Measurements from ENCODE around the gene HS1BP3. TPM values are rescaled to one million over a fixed set of nuclear protein-coding genes. Genes with fewer than 3 reads are reported as not detected.

The HS1BP3 gene
- total RNA-seq, 1 experiment from 2014 or later: 17.1 TPM

DNA sequence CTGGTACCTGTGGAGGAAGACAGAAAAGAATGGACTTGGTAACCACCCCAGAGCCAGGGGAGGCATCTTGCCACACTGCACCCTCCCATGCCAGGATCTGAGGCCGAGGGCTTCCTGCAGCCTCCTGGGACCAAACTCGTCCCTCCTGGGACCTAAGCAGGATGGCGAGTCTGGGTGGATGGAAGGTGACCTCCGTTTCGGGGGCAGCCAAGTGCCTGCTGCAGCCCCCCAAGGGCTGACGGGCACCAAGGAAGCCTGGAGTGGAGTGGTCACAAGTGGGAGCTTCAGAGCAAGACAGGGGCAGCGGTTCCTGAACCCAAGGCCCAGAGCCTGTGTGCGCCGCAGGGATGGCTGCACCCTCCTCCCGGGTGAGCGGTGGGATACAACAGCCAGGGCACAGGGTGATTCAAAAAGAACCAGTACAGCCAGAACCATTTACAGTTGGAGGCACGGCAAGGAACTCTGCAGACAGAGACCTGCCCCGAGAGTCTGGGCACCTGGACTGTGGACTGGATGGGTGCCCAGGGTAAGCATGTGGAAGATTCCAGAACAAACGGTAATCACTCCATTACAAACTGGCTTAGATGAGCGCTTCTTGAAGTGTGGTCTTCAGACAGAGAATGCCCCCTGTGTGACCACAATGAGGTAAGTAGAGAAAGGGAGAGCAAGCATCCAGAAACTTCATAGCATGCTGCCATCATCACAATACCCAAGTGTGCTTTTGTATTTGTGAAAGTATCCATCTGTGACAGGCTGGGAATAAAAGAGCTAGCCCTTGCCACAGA lies 12.1 kb downstream of the HS1BP3 start:
- RAD21 ChIA-PET (ENCODE audit: low non-redundant PET in 1 of 2, low total read pairs in 2 of 2, uncharacterized antibody in 2 of 2, unreplicated experiment in 2 of 2): no interaction called here
- BruUV-seq (replicated peaks): no TSS peak
- Histone ChIP-seq H3K79me2 (ENCODE audit: insufficient read depth, low read length) (no peaks in the 10 kb centered on the region), H3K27me3 (ENCODE audit: insufficient read depth, low read length) (no peaks in the 10 kb centered on the region), H3K9me2 (ENCODE audit: insufficient read depth) (no peaks in the 10 kb centered on the region), H3K4me2 (ENCODE audit: low read length) (no peak overlapping the region), H3K4me3 (replicated peaks in 1 of 2; ENCODE audit: low read depth in 1 of 2, low read length in 2 of 2) (no peak overlapping the region), H3K36me3 (ENCODE audit: control insufficient read depth in 1 of 2, insufficient read depth in 2 of 2, low read length in 2 of 2) (peaks cover 0 to 2% of the 10 kb centered on the region in 2 experiments; a peak in 1 of 4 replicates), H4K20me1 (ENCODE audit: insufficient read depth) (no peaks in the 10 kb centered on the region), H2AFZ (ENCODE audit: low read depth, low read length, poor library complexity, severe bottlenecking) (no peak overlapping the region), H3K4me1 (ENCODE audit: control insufficient read depth in 1 of 2, insufficient read depth in 2 of 2, low read length in 2 of 2) (peaks cover 8 to 17% of the 10 kb centered on the region in 2 experiments; a peak in 3 of 4 replicates), H3K9ac (ENCODE audit: low read length) (no peak overlapping the region), H3K27ac (ENCODE audit: low read depth, low read length) (no peak overlapping the region), H3K9me3 (ENCODE audit: control insufficient read depth in 1 of 2, insufficient read depth in 1 of 2, low read depth in 1 of 2, low read length in 2 of 2) (no peaks in the 10 kb centered on the region)
- CTCF ChIA-PET: interaction anchor here (1.3 to 1.6 kb wide), 2 partner anchors 194 to 202 kb away, joined by 3 read pairs; no protein-coding TSS in a partner anchor
- ATAC-seq (no peak), DNase-seq (ENCODE audit: low read depth, low spot score) (no peak)
- POLR2A ChIA-PET: no interaction called here
- intact Hi-C loops (cut with micrococcal nuclease): no loop called here
- TF ChIP-seq TCF7L2 (IDR thresholded peaks at IDR 0.05; ENCODE audit: borderline replicate concordance, extremely low read depth, insufficient read depth, insufficient read length): no peak
- no peak for TF ChIP-seq ZFX (IDR thresholded peaks at IDR 0.05)
- TF ChIP-seq YY1 (IDR thresholded peaks at IDR 0.05; ENCODE audit: extremely low read depth, insufficient replicate concordance, low read depth, low read length): no peak
- TF ChIP-seq EZH2phosphoT487 (IDR thresholded peaks at IDR 0.05; ENCODE audit: borderline replicate concordance): no peak
- TF ChIP-seq, protein P1, sequence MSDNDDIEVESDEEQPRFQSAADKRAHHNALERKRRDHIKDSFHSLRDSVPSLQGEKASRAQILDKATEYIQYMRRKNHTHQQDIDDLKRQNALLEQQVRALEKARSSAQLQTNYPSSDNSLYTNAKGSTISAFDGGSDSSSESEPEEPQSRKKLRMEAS (IDR thresholded peaks at IDR 0.05): no peak
- no peak for TF ChIP-seq RAD21 (IDR thresholded peaks at IDR 0.05; ENCODE audit: low read depth)

DNA sequence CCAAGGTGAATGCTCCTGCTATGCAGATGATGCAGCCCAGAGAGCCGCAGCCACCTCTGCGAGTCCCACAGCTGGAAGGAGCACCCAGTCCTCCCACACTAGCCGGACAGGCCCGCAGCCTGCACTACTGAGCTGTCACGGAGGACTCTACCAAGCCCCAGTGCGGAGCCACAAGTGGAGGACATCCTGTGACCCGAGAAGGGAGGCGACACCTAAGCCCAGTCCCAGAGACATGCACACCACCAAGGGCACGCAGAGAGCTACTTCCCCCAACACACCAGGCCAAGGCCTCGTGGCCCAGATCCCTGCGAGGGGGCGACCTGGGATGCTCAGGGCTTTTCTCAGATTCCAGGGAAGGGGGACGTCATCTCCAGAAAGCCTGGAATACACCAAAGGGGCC lies 12.9 kb downstream of the HS1BP3 start:
- Histone ChIP-seq H3K36me3 (ENCODE audit: control insufficient read depth in 1 of 2, insufficient read depth in 2 of 2, low read length in 2 of 2) (no peaks in the 10 kb centered on the region), H4K20me1 (ENCODE audit: insufficient read depth) (no peaks in the 10 kb centered on the region), H3K4me2 (ENCODE audit: low read length) (no peak overlapping the region), H2AFZ (ENCODE audit: low read depth, low read length, poor library complexity, severe bottlenecking) (no peak overlapping the region), H3K79me2 (ENCODE audit: insufficient read depth, low read length) (no peaks in the 10 kb centered on the region), H3K27ac (ENCODE audit: low read depth, low read length) (no peak overlapping the region), H3K9ac (ENCODE audit: low read length) (no peak overlapping the region), H3K9me3 (ENCODE audit: control insufficient read depth in 1 of 2, insufficient read depth in 1 of 2, low read depth in 1 of 2, low read length in 2 of 2) (no peaks in the 10 kb centered on the region), H3K27me3 (ENCODE audit: insufficient read depth, low read length) (no peaks in the 10 kb centered on the region), H3K9me2 (ENCODE audit: insufficient read depth) (no peaks in the 10 kb centered on the region), H3K4me3 (replicated peaks in 1 of 2; ENCODE audit: low read depth in 1 of 2, low read length in 2 of 2) (no peak overlapping the region), H3K4me1 (ENCODE audit: control insufficient read depth in 1 of 2, insufficient read depth in 2 of 2, low read length in 2 of 2) (peaks cover 9 to 18% of the 10 kb centered on the region in 2 experiments; a peak in 3 of 4 replicates)
- ATAC-seq (no peak), DNase-seq (ENCODE audit: low read depth, low spot score) (no peak)
- ChIA-PET CTCF (no interaction called here), POLR2A (no interaction called here), RAD21 (ENCODE audit: low non-redundant PET in 1 of 2, low total read pairs in 2 of 2, uncharacterized antibody in 2 of 2, unreplicated experiment in 2 of 2) (no interaction called here)
- no TSS peak for BruUV-seq (replicated peaks)
- TF ChIP-seq, protein P1 (IDR thresholded peaks at IDR 0.05): no peak
- no peak for TF ChIP-seq JUND (IDR thresholded peaks at IDR 0.05)
- TF ChIP-seq, protein P2, sequence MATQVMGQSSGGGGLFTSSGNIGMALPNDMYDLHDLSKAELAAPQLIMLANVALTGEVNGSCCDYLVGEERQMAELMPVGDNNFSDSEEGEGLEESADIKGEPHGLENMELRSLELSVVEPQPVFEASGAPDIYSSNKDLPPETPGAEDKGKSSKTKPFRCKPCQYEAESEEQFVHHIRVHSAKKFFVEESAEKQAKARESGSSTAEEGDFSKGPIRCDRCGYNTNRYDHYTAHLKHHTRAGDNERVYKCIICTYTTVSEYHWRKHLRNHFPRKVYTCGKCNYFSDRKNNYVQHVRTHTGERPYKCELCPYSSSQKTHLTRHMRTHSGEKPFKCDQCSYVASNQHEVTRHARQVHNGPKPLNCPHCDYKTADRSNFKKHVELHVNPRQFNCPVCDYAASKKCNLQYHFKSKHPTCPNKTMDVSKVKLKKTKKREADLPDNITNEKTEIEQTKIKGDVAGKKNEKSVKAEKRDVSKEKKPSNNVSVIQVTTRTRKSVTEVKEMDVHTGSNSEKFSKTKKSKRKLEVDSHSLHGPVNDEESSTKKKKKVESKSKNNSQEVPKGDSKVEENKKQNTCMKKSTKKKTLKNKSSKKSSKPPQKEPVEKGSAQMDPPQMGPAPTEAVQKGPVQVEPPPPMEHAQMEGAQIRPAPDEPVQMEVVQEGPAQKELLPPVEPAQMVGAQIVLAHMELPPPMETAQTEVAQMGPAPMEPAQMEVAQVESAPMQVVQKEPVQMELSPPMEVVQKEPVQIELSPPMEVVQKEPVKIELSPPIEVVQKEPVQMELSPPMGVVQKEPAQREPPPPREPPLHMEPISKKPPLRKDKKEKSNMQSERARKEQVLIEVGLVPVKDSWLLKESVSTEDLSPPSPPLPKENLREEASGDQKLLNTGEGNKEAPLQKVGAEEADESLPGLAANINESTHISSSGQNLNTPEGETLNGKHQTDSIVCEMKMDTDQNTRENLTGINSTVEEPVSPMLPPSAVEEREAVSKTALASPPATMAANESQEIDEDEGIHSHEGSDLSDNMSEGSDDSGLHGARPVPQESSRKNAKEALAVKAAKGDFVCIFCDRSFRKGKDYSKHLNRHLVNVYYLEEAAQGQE (IDR thresholded peaks at IDR 0.05; ENCODE audit: low read depth): no peak
- TF ChIP-seq ELF1 (IDR thresholded peaks at IDR 0.05; ENCODE audit: borderline replicate concordance, low read depth): no peak
- no peak for TF ChIP-seq EZH2phosphoT487 (IDR thresholded peaks at IDR 0.05; ENCODE audit: borderline replicate concordance)
- TF ChIP-seq ZFX (IDR thresholded peaks at IDR 0.05): no peak
- no peak for TF ChIP-seq CBX3 (IDR thresholded peaks at IDR 0.05; ENCODE audit: low read depth)
- TF ChIP-seq EGR1 (IDR thresholded peaks at IDR 0.05; ENCODE audit: low read depth): no peak
- no peak for TF ChIP-seq YY1 (IDR thresholded peaks at IDR 0.05; ENCODE audit: extremely low read depth, insufficient replicate concordance, low read depth, low read length)
- no peak for TF ChIP-seq FOSL1 (IDR thresholded peaks at IDR 0.05; ENCODE audit: low read depth)
- TF ChIP-seq POLR2AphosphoS5 (IDR thresholded peaks at IDR 0.05; ENCODE audit: low read depth, low read length): no peak
- no peak for TF ChIP-seq SP1 (IDR thresholded peaks at IDR 0.05; ENCODE audit: low read depth)
- intact Hi-C loops (cut with micrococcal nuclease): no loop called here

All from HCT116 (cell line).